IPS-18a (cell line): ENCODE measurements around the gene KIF16B.

ENCODE experiments used
- H3K27ac ChIP-seq: one replicate; pipeline ENCODE4 v1.5.1; 2013; ENCODE audit warnings: low read length
- H3K27me3 ChIP-seq: one replicate; pipeline ENCODE4 v1.6.1; 2013; ENCODE audit warnings: mild to moderate bottlenecking, low read length; ENCODE audit not compliant: control insufficient read depth, insufficient read depth
- H3K36me3 ChIP-seq: one replicate; pipeline ENCODE4 v1.6.1; 2013; ENCODE audit warnings: low read depth, low read length; ENCODE audit not compliant: control insufficient read depth
- H3K4me1 ChIP-seq: one replicate; pipeline ENCODE4 v1.6.1; 2013; ENCODE audit warnings: low read depth, low read length; ENCODE audit not compliant: control insufficient read depth
- H3K4me3 ChIP-seq: one replicate; pipeline ENCODE4 v1.5.1; 2013; ENCODE audit warnings: low read length
- H3K9ac ChIP-seq: one replicate; pipeline ENCODE4 v1.6.1; 2013; ENCODE audit warnings: mild to moderate bottlenecking, low read length, moderate library complexity
- H3K9me3 ChIP-seq: one replicate; pipeline ENCODE4 v1.6.1; 2013; ENCODE audit warnings: low read depth, low read length; ENCODE audit not compliant: control insufficient read depth

The KIF16B gene

GRCh38 chr20:16490696-16491095 is 82.6 kb downstream of the KIF16B start:
- Histone ChIP-seq H3K9me3 (no peaks in the 10 kb centered on the region), H3K9ac (no peak overlapping the region), H3K27ac (no peak overlapping the region), H3K36me3 (no peaks in the 10 kb centered on the region), H3K27me3 (no peaks in the 10 kb centered on the region), H3K4me3 (no peak overlapping the region), H3K4me1 (no peaks in the 10 kb centered on the region)

- H3K27me3 ChIP-seq, result no peaks in the 10 kb centered on the region
- H3K4me1 ChIP-seq, result no peaks in the 10 kb centered on the region
- no peak overlapping the region for H3K4me3 ChIP-seq
- no peaks in the 10 kb centered on the region for H3K36me3 ChIP-seq
- H3K9ac ChIP-seq, result no peak overlapping the region
- H3K9me3 ChIP-seq, result no peaks in the 10 kb centered on the region
- H3K27ac ChIP-seq, result no peak overlapping the region
Measured at GRCh38 chr20:16488616-16489015, 84.6 kb downstream of the KIF16B start.

GRCh38 chr20:16488086-16488485 is 85.2 kb downstream of the KIF16B start:
- no peaks in the 10 kb centered on the region for H3K9me3 ChIP-seq
- H3K4me1 ChIP-seq, result no peaks in the 10 kb centered on the region
- no peaks in the 10 kb centered on the region for H3K36me3 ChIP-seq
- no peak overlapping the region for H3K27ac ChIP-seq
- H3K9ac ChIP-seq, result no peak overlapping the region
- H3K4me3 ChIP-seq, result no peak overlapping the region
- no peaks in the 10 kb centered on the region for H3K27me3 ChIP-seq

GRCh38 chr20:16486532-16486931 is 86.7 kb downstream of the KIF16B start:
- no peaks in the 10 kb centered on the region for H3K4me1 ChIP-seq
- H3K27me3 ChIP-seq, result no peaks in the 10 kb centered on the region
- no peaks in the 10 kb centered on the region for H3K9me3 ChIP-seq
- H3K9ac ChIP-seq, result no peak overlapping the region
- H3K4me3 ChIP-seq, result no peak overlapping the region
- no peak overlapping the region for H3K27ac ChIP-seq
- no peaks in the 10 kb centered on the region for H3K36me3 ChIP-seq

- H3K27me3 ChIP-seq, result no peaks in the 10 kb centered on the region
Measured at GRCh38 chr20:16485401-16485800, 87.8 kb downstream of the KIF16B start.

GRCh38 chr20:16483024-16483423 is 90.2 kb downstream of the KIF16B start:
- H3K27ac ChIP-seq, result no peak overlapping the region
- H3K27me3 ChIP-seq, result no peaks in the 10 kb centered on the region
- H3K4me3 ChIP-seq, result no peak overlapping the region
- H3K9ac ChIP-seq, result no peak overlapping the region
- H3K36me3 ChIP-seq, result no peaks in the 10 kb centered on the region
- H3K4me1 ChIP-seq, result no peaks in the 10 kb centered on the region
- no peaks in the 10 kb centered on the region for H3K9me3 ChIP-seq

More at GRCh38 chr20:16485401-16485800, 87.8 kb downstream of the KIF16B start:
- H3K9me3 ChIP-seq, result no peaks in the 10 kb centered on the region
- no peaks in the 10 kb centered on the region for H3K36me3 ChIP-seq
- no peaks in the 10 kb centered on the region for H3K4me1 ChIP-seq
- H3K4me3 ChIP-seq, result no peak overlapping the region
- H3K9ac ChIP-seq, result no peak overlapping the region
- no peak overlapping the region for H3K27ac ChIP-seq

- no peaks in the 10 kb centered on the region for H3K9me3 ChIP-seq
- no peak overlapping the region for H3K27ac ChIP-seq
- no peaks in the 10 kb centered on the region for H3K4me1 ChIP-seq
- H3K27me3 ChIP-seq, result no peaks in the 10 kb centered on the region
- no peaks in the 10 kb centered on the region for H3K36me3 ChIP-seq
- no peak overlapping the region for H3K4me3 ChIP-seq
- no peak overlapping the region for H3K9ac ChIP-seq
Measured at GRCh38 chr20:16481977-16482376, 91.3 kb downstream of the KIF16B start.

GRCh38 chr20:16479666-16480065 is 93.6 kb downstream of the KIF16B start:
- no peaks in the 10 kb centered on the region for H3K36me3 ChIP-seq
- H3K27ac ChIP-seq, result no peak overlapping the region
- H3K4me1 ChIP-seq, result no peaks in the 10 kb centered on the region
- no peaks in the 10 kb centered on the region for H3K9me3 ChIP-seq
- H3K9ac ChIP-seq, result no peak overlapping the region
- no peaks in the 10 kb centered on the region for H3K27me3 ChIP-seq
- H3K4me3 ChIP-seq, result no peak overlapping the region

- H3K9ac ChIP-seq, result no peak overlapping the region
- no peaks in the 10 kb centered on the region for H3K36me3 ChIP-seq
- no peak overlapping the region for H3K27ac ChIP-seq
- no peaks in the 10 kb centered on the region for H3K9me3 ChIP-seq
- H3K27me3 ChIP-seq, result no peaks in the 10 kb centered on the region
- H3K4me1 ChIP-seq, result no peaks in the 10 kb centered on the region
- H3K4me3 ChIP-seq, result no peak overlapping the region
Measured at GRCh38 chr20:16477632-16478031, 95.6 kb downstream of the KIF16B start.

GRCh38 chr20:16476032-16476431 is 97.2 kb downstream of the KIF16B start:
- Histone ChIP-seq H3K4me1 (no peaks in the 10 kb centered on the region), H3K36me3 (no peaks in the 10 kb centered on the region), H3K9ac (no peak overlapping the region), H3K27ac (no peak overlapping the region), H3K4me3 (no peak overlapping the region), H3K27me3 (no peaks in the 10 kb centered on the region), H3K9me3 (no peaks in the 10 kb centered on the region)

GRCh38 chr20:16475225-16475624 is 98.0 kb downstream of the KIF16B start:
- H3K27ac ChIP-seq, result no peak overlapping the region

GRCh38 chr20:16474363-16474762 is 98.9 kb downstream of the KIF16B start:
- H3K4me3 ChIP-seq, result no peak overlapping the region
- H3K4me1 ChIP-seq, result no peaks in the 10 kb centered on the region
- no peaks in the 10 kb centered on the region for H3K36me3 ChIP-seq
- no peaks in the 10 kb centered on the region for H3K9me3 ChIP-seq
- no peak overlapping the region for H3K27ac ChIP-seq
- H3K27me3 ChIP-seq, result no peaks in the 10 kb centered on the region
- H3K9ac ChIP-seq, result no peak overlapping the region

More at GRCh38 chr20:16475225-16475624, 98.0 kb downstream of the KIF16B start:
- no peaks in the 10 kb centered on the region for H3K4me1 ChIP-seq
- no peaks in the 10 kb centered on the region for H3K9me3 ChIP-seq
- H3K4me3 ChIP-seq, result no peak overlapping the region
- no peak overlapping the region for H3K9ac ChIP-seq
- no peaks in the 10 kb centered on the region for H3K36me3 ChIP-seq
- H3K27me3 ChIP-seq, result no peaks in the 10 kb centered on the region
